ENCODE results near the gene OASL.

The OASL gene

DNA sequence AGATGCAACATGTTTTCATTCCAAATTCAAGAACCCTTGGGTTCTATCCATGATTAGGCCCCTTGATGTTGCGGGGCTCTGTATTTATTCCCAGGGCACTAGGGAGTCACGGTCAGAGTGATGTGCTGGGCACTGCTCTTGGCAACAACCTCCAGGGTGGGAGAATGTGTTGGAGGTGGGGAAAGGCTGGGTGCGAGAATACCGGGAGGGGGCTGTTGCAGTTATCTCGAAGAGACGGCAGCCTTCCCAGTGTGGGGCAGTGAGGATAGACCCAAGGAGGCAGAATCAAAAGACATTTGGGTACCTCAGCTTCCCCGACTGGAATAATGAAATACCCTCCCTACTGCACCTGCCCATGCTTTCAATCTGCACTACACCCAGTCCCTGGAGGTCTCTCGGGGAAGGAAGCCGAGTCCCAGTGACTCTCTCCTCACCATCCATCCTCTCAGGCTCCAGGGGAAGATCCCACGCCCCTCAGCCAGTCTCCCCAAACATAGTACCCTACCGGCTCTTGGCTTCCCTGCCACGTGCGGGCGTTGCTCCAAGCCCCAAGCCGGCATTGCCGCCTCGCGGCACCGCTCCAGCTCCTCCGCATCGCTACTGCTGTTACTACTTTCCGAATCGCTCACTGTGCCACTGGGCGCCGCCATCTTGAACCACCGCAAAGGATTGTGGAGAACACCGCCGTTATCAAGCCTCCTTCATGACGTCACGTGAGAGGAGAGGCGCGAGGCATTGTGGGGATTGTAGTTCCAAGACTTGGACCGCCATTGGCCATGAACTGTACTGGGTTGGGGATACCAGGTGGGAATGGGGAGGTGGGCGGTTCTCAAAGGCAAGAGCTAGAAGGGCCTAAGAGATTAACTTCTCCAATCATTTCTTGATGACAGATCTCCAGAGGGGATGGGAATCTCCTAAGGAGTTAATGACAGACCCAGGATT, 22.9 kb downstream of the OASL start, which contains the start of gene C12orf43:
Gene C12orf43, minus strand, starts transcription at position 663 of the 942 bp plus-strand sequence. Its CDS starts 13 bp downstream, at position 650.
- DNase-seq (ENCODE audit: low read depth in 2 of 3, low spot score in 2 of 3) = peak; percentile 75 to 87 (median 86)

- no peak for DNase-seq (ENCODE audit: low read depth in 2 of 3, low spot score in 2 of 3)
Measured at GRCh38 chr12:121013715-121014114, 25.3 kb downstream of the OASL start.

DNA sequence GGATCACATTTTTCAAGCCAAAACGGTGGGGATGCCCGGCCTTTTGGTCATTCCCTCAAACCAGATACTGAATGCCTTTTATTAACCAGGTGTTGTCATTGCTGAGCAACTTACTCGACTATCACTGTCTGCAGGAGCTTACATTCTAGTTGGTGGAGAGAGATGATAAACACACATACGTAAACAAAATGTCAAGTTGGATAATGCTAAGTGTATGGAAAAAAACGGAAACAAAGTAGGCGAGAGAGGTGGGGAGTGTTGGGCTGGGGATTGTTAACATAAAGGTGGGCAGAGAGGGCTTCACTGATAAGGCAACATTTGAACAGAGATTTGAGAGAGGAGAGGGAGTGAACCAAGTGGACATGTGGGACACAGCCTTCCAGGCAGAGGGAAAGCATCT, 27.2 kb downstream of the OASL start:
- DNase-seq (ENCODE audit: low read depth in 2 of 3, low spot score in 2 of 3) = no peak

GRCh38 chr12:121010860-121011259, 28.2 kb downstream of the OASL start:
- DNase-seq (ENCODE audit: low read depth in 2 of 3, low spot score in 2 of 3) = no peak

GRCh38 chr12:121009741-121010140, 29.3 kb downstream of the OASL start:
- DNase-seq (ENCODE audit: low read depth in 2 of 3, low spot score in 2 of 3) = no peak

DNA sequence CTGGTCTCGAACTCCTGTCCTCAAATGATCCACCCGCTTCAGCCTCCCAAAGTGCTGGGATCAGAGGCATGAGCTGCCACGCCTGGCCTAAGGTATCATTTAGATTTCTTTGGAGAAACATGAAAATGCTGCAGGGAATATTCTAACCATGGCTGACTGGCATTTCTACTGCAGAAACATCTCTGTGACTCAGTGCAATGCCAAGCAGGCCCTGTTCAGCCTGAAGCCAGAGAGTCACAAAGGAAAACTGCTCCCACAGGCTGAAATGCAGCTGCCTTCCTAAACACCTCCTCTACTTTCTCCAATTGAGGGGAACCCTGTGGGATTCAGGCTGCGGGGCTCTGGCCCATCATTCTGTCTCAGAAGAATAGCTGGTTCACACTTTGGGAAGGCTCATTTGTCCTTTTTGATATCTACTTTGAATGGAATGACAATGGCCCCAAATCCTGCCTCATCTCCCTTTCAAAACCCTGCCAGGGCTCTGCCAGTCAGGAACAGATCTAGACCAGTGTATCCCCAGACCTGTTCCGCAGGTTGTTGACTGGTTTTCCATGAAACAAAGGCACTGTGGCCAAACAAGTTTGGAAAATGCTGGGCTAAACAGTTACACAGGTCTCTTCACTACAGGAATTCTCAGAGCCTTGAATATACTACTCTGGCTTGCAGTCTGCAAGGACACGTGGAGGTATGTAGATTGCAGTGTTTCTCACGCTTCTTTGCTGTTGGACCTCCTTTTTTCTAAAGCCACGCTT, 30.5 kb downstream of the OASL start:
- DNase-seq (ENCODE audit: low read depth in 2 of 3, low spot score in 2 of 3) = no peak

DNA sequence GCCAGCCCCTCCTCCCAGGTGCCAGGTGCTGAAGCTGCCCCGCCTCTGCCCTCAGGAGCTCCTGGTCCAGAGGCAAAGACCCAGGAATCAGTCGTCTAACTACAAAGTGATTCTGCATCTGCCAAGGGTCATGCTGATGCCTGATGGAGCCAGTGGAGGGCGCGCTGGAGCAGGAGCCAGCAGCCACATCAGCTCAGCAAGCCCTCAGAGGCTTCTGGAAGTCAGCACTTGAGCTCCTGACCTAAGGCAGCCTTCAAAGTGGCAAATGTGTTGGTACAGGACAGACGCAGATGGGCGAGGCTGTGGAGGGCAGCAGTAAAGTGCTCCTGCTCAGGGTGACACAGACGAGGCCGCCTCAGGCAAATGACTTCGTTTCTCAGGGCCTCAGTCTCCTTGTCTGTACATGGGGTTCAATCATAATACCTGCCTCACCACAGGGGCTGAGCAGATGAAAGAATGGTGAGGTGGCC, 33.7 kb downstream of the OASL start:
- peak in 1 of 3 experiments; percentile 9 for DNase-seq (ENCODE audit: low read depth in 2 of 3, low spot score in 2 of 3)

GRCh38 chr12:121004253-121004815, 34.7 kb downstream of the OASL start:
- no peak for DNase-seq (ENCODE audit: low read depth in 2 of 3, low spot score in 2 of 3)

- no peak for DNase-seq (ENCODE audit: low read depth in 2 of 3, low spot score in 2 of 3)
Measured at GRCh38 chr12:121003650-121004049, 35.4 kb downstream of the OASL start.

DNA sequence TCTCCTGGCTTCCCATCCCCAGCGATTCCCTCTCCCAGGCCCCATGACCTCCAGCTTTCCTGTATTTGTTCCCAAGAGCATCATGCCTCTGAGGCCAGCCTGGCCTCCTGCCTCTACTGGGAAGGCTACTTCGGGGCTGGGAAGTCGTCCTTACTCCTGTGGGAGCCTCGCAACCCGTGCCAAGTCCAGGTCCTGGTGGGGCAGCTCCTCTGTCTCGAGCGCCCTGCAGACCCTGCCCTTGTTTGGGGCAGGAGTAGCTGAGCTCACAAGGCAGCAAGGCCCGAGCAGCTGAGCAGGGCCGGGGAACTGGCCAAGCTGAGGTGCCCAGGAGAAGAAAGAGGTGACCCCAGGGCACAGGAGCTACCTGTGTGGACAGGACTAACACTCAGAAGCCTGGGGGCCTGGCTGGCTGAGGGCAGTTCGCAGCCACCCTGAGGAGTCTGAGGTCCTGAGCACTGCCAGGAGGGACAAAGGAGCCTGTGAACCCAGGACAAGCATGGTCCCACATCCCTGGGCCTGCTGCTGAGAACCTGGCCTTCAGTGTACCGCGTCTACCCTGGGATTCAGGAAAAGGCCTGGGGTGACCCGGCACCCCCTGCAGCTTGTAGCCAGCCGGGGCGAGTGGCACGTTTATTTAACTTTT, 37.1 kb downstream of the OASL start:
- no peak for DNase-seq (ENCODE audit: low read depth in 2 of 3, low spot score in 2 of 3)

DNA sequence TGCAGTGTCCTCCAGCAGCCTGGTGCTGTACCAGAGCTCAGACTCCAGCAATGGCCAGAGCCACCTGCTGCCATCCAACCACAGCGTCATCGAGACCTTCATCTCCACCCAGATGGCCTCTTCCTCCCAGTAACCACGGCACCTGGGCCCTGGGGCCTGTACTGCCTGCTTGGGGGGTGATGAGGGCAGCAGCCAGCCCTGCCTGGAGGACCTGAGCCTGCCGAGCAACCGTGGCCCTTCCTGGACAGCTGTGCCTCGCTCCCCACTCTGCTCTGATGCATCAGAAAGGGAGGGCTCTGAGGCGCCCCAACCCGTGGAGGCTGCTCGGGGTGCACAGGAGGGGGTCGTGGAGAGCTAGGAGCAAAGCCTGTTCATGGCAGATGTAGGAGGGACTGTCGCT, 38.0 kb downstream of the OASL start:
- no peak for DNase-seq (ENCODE audit: low read depth in 2 of 3, low spot score in 2 of 3)

DNA sequence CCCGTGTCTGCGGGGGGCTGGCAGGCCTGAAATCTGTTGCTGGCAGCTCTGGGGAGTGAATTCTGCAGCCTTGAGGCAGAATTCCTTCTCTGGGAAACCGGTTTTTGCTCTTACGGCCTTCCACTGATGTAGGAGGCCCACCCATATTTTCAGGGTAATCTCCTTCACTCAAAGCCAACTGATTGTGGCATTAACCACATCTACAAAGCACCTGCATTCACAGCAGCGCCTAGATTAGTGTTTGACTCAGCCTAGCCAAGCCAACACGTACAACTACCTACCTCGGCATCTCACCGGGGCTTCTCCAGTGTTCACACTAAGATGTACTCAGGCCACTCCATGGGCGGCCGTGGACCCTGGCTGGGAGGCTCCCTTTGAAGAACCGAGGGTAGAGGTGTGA, 38.5 kb downstream of the OASL start:
- no peak for DNase-seq (ENCODE audit: low read depth in 2 of 3, low spot score in 2 of 3)

DNA sequence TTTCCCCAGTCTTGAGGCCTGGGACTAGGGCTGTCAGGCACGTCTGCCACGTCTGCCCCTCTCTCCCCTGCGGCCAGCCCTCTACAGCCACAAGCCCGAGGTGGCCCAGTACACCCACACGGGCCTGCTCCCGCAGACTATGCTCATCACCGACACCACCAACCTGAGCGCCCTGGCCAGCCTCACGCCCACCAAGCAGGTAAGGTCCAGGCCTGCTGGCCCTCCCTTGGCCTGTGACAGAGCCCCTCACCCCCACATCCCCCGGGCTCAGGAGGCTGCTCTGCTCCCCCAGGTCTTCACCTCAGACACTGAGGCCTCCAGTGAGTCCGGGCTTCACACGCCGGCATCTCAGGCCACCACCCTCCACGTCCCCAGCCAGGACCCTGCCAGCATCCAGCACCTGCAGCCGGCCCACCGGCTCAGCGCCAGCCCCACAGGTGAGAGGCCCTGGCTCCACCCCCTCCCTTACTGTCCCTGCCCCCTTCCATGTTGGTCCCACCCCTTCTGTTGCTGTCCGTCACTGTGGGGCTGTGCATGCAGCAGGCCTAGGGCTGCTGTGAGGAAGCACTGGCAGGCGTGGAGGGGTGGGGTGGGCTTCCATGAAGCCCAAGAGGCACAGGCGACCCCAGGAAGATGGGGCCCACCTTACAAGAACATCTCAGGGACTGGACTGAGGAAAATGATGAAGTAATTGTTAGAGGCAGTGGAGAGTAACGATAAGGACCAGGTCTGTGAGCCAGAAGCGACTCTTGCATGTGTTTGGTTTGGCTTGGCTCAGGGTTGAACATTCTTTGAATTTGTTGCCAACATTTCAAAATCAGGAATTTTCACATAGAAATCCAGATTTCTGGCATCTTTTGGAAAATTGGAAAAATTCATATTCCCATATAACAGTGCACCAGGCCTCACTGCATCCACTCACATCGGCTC, 39.6 kb downstream of the OASL start:
- DNase-seq (ENCODE audit: low read depth in 2 of 3, low spot score in 2 of 3) = no peak

DNA sequence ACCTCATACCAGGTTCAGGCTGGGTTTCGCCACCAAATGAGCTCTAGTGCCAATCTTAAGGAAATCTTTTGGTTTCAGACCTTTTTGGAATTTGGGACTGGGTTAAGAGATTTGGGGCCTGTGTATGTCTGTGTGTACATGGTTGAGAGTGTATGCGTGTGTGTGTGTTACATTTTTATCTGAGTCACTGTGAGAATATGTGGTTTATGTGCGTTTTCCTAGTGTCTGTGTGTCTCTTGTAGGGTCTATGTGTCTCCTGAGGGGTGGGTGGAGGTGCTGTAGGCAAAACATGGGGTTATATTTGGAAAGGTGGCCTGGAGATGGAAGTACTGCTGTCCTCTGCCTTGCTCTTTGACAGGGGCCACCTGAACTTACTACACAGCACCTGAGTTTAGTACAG, 40.6 kb downstream of the OASL start:
- no peak for DNase-seq (ENCODE audit: low read depth in 2 of 3, low spot score in 2 of 3)

GRCh38 chr12:120997448-120997847, 41.6 kb downstream of the OASL start:
- DNase-seq (ENCODE audit: low read depth in 2 of 3, low spot score in 2 of 3) = no peak

DNA sequence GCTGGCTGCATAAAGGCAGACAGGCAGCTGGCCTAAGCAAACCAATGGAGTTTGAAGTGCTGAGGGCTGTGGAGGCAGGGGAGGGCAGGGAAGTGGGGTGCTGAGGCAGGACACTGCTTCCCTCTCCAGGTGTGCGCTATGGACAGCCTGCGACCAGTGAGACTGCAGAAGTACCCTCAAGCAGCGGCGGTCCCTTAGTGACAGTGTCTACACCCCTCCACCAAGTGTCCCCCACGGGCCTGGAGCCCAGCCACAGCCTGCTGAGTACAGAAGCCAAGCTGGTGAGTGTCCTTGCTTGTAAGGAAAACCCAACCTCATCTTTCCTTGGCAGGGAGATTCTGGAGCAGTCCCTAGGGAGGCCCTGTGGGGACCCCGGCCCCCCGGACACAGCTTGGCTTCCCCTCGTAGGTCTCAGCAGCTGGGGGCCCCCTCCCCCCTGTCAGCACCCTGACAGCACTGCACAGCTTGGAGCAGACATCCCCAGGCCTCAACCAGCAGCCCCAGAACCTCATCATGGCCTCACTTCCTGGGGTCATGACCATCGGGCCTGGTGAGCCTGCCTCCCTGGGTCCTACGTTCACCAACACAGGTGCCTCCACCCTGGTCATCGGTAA, 42.8 kb downstream of the OASL start:
- DNase-seq (ENCODE audit: low read depth in 2 of 3, low spot score in 2 of 3) = no peak

- DNase-seq (ENCODE audit: low read depth in 2 of 3, low spot score in 2 of 3) = no peak
Measured at GRCh38 chr12:120994589-120995337, 44.3 kb downstream of the OASL start.

GRCh38 chr12:120994059-120994458, 45.0 kb downstream of the OASL start:
- no peak for DNase-seq (ENCODE audit: low read depth in 2 of 3, low spot score in 2 of 3)

- no peak for DNase-seq (ENCODE audit: low read depth in 2 of 3, low spot score in 2 of 3)
Measured at GRCh38 chr12:120993496-120993895, 45.5 kb downstream of the OASL start.

Data from activated CD8-positive, alpha-beta memory T cell treated with anti-CD3 and anti-CD28 coated beads for 48 hours (primary cell).